HUDEP-2 (cell line): ENCODE data around the gene ITPR2.
"Not testable (repeated sequence)": the region's sequence is repeated elsewhere in the genome, so short reads cannot be mapped to it uniquely, and the experiment has no call there.

Experiments
- DNase-seq, 76 experiments: peaks; one replicate each; lab custom pipeline; 2025; ENCODE audit not compliant: unreplicated experiment in 76 of 76; lab: John Stamatoyannopoulos, UW

Gene ITPR2

DNA sequence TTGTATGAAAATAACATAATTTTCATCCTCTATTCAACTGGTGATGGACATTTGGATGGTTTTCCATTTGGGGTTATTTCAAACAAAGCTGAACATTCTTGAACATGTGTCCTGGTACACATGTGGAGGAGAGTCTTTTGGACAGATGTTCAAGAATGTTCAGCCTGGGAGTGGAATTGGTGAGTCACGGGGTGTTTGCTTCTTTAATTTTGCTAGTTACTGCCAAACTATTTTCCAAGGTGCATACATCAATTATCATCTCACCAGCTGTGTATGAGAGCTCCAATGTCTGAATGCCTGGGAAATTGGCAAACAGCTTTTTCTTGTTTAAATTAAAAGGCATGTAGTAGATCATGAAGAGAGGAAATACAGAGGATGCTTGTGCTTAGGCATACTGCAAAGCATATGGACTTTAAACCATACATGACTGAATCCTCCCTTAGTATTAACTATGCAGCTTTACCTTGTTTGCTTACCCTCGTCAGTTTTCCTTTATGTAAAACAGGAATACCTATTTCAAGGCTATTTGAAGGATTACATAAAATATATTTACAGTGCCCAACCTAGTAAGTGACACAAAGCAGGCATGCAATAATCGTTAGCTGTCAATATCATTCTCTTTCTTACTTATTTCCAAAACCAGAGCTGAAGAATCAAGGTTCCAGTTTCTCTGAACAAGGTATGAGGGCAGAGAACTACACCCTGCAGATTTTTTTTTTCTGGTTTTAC is 152.1 kb downstream of the ITPR2 start:
- peak in 2 of 76 experiments; percentile 8 to 43 for DNase-seq

DNA sequence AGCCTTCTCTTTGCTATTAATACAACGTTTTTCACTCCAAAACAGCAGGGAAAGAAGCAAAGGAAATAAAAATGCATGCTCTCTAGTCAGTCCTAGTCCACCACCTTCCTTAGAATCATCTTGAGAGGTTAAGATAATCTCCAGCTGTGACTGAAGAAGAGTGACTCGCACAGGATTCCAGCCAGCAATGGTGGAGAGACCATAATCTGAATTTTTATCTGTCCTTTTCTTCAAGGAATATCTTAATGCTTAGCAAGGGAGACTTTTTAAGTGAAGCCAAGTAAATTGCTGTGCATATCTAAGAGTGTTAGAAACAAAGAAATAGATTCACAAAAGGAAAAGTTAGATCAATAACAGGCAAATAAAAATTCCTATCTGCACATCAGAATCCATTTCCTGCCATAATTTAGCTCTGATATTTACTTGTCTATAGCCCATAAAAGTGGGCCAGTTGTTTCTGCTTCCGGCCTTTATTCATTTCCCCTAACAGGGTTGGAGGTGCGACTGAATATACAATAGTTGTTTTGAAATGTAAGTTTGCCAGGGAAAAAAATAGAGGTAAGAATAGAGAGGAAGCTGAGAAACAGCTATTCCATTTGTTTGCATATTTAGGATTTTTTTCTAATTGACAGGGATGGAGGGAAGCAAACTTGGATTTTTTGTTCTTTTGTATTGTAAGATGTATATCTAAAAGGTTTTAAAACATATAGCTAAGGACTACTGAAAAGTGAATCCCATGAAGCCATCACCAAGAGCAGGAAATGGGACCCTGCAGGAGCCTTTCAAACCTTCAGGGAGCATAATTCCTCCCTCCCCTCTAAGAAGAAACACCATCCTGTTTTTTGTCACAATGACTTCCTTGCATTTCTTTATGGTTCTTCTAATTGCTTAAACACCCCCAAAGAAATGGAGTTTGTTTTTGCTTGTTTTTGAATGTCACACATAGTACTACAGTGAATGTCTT is 154.0 kb downstream of the ITPR2 start:
- DNase-seq: no peak

DNA sequence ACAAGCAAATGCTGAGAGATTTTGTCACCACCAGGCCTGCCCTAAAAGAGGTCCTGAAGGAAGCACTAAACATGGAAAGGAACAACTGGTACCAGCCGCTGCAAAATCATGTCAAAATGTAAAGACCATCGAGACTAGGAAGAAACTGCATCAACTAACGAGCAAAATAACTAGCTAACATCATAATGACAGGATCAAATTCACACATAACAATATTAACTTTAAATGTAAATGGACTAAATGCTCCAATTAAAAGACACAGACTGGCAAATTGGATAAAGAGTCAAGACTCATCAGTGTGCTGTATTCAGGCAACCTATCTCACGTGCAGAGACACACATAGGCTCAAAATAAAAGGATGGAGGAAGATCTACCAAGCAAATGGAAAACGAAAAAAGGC is 161.5 kb downstream of the ITPR2 start:
- DNase-seq: not testable (repeated sequence)

DNA sequence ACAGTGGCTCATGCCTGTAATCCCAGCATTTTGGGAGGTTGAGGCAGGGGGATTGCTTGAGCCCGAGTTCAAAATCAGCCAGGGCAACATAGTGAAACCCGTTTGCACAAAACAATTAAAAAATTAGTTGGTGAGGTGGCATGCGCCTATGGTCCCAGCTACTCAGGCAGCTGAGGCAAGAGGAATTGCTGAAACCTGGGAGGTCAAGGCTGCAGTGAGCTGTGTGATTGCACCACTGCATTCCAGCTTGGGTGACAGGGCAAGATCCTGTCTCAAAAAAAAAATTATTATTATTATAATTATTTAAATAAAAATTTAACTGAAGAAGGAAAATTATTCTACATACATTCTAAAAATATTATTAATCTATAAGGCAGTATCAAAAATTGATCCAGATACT is 164.1 kb downstream of the ITPR2 start:
- DNase-seq: no peak

DNA sequence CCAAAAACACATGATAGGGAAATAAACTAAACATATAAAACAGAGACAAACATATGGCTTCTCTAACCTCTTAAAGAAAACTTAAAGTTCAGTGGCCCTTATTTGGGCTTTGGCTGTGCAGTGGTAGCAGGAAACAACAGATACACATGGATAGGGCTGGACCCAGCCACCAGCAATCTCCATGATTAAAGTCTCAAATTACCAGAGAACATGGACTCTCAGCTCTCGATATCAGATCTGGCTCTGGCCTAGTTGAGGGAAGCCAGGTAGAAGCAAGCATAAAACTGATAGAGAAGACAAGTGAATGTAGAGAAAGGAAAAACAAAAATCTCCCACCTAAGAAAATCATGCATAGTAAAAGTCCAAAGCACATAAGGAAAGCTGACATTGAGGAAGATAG is 164.8 kb downstream of the ITPR2 start:
- no peak for DNase-seq

DNA sequence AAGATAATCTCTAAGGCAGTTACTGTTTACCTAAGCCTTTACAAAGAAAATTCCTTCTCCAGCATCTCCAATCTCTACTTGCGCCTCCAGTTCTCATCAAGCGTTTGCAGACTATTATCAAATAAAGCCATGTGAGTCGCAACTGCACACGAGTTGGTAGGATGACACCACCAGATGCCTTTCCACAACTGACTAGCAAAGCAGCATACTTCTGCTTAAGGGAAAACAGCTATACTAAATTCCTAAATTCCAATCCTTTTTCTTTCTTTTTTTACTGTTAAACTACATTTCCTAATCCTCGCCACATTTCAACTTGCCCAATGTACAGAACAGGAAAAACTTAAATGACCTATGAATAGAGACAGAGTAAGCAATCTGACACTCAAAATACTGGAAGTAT is 166.7 kb downstream of the ITPR2 start:
- DNase-seq: no peak

DNA sequence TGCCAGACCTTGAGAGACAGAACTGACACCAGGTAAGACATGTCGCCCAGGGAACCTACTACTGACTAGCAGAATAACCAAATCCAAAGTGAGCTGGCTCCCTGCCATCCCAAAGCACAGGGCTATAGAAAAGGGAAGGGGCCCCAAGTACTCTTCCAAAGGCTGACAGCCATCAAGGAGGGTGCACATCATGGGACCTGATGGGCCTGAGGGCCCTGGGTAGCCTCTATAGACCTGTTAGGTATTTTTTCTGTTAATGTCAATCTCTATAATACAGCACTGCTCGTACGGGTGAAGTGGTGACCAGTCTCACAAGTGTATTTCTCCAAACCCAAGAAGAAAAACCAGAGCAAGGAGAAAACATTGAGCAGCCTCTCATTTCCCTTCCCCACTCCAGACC is 171.6 kb downstream of the ITPR2 start:
- no peak for DNase-seq

DNA sequence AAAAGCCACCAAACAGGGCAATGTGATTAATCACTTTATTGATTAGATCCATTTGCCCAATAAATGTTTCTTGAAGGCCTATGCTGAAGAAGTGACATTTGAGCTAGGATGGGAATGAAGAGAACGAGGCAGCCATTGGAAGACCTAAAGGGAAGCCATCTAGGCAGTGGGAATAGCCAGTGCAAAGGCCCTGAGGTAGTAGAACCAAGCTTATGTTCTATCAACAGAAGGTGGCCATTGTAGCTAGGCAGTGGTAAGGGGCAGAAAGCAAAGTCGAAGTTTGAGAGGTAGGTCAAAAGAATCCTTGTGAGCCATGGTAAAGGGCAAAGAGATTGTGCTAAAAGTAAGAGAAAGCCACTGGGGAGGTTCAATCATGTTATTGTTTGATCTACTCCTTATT is 173.1 kb downstream of the ITPR2 start:
- no peak for DNase-seq

DNA sequence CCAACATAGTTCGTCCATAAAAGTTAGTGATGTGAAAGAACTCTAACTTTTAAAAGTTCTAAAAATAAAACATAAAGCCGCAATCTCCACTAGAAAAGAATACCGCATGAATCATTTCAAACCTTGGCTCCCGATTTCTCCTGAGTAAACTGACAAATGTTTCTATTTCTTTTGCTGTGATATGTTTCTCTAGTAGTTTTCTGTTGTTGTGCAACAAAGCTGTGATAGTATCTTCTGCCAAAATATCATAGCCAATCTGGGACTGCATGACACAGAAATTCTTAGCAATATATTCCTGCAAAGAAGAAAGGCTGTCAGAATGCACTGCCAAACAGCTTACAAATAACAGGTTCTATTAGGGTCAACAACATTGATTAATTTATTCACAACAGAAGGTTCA is 174.0 kb downstream of the ITPR2 start:
- no peak for DNase-seq

DNA sequence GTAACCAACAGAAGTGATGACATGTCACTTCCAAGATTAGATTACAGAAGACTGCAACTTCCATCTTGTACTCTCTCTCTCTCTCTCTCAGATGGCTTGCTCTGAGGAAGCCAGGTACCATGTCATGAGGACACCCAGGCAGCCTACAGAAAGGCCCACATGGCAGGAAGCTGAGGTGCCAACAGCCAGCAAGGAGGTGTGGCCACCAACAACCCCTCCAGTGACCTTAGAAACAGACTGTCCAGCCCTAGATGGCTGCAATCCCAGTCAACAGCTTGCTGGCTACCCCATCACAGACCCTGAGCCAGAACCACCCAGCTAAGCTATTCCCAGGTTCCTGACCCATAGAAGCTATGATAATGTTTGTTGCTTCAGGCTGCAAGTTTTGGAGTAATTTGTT is 178.4 kb downstream of the ITPR2 start:
- no peak for DNase-seq

DNA sequence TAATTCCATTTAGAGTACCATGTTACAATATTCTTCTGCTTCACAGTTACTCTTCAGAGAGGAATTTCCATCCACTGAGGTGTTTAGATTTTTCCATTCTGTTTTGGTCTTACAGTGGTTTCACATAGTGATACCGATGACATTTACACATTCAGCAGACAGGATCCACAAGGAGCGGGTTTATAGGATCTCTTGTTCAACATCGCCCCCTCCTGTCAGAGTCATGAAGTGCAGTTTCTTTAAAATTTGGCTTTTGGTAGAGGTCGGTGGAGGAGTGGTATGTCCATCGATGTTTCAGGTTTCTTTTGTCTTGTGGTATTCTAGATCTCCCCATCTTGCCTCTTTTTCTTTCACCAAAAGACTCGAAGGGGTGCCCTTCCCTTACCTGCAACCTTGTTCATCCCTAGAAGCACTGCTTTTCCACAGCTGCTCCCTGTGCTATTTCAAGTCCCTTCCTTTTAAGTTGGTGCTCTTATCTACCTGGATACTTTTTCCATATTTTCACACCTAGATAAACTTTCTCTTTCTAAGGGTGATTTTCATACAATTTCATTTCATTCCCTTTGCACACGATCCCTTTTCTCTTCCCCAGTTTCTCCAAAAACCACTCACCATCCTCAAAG is 181.3 kb downstream of the ITPR2 start:
- DNase-seq: peak in 53 of 76 experiments; percentile 1 to 73 (median 29)

DNA sequence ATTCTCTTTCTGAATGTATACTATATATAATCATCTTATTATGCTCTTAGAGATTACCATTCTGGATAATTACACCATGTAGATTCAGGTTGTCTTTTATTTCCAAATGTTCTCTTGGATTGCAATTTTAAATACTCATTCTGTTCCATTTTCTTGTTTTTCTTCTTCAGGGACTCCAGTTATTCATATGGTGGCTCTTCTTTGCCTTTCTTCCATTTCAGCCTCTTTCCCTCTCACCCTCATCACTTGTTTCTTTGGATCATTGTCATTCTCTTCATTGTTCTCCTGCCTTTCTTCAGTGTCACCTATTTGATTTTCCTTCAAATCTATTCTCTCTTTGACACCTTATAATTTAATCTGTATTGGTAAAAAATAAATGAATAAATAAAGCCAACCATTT is 182.0 kb downstream of the ITPR2 start:
- DNase-seq: no peak

DNA sequence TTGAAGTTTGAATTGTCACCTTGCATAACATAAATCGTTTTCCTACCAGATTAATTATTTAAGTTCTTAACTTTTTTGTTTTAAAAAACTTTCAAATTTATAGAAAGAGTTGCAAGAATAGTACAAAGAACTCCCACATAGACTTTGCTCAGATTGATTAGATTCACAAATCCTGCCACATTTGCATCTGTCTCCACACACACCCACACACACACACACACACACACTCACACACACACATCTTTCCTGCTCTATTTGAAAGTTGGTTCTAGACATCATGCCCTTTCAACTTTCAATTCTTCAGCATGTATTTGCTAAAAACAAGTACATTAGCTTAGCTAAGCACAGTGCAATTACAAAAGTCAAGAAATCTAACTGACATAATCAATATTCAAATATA is 184.0 kb downstream of the ITPR2 start:
- DNase-seq: no peak

DNA sequence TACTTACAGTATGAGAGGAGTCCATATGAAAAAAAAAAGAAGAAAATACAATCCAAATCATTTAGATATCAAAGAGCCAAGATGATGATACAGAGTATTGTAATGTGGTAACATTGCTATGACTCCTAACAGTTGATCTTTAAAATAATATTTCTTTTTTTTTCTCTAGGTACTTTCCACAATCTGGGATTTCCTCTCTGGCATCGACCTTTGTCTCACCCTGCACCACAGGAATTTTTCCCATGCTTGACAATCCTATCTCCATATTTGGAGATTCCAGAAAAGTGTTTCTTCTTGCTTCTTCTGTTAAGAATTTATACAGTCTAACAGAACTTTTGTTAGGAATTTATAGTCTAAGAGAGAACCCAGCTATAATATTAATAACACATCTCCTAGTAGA is 184.4 kb downstream of the ITPR2 start:
- no peak for DNase-seq

DNA sequence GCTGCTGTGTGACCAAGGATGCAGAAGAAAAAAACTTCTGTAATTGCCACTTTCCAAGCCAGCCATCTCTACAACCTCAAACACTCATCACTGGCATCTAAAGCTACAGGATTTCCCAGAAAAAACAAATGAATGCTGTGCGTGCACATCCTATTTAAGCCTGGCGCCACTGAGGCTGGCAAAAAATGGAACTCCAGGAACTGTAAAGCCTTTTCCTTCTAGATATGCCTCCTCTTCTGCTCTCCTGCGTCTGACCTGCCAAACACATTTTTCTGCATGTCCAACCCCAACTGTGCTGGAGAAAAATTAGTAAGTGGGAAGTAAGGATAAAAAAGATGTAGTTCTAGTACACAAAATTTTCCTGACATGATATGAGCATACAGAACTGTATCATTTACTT is 184.9 kb downstream of the ITPR2 start:
- DNase-seq: no peak

DNA sequence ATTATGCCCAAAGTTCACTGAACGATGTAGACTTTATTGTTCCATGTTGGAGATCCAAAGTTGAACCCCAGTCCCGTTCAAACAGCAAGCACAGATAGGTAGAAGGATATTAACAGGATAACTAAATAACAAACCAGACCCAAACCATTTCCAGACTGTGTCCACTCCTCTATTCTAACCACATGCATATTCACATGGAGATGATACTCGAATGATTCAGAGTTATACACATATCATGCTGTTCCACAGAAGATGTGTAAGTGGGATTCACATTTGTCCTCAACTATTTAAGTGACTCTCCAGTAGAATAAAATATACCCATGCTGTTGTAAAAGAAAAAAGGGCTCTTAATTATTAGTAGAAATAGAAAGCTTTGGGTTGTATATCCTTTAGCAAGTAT is 185.9 kb downstream of the ITPR2 start:
- DNase-seq: no peak

DNA sequence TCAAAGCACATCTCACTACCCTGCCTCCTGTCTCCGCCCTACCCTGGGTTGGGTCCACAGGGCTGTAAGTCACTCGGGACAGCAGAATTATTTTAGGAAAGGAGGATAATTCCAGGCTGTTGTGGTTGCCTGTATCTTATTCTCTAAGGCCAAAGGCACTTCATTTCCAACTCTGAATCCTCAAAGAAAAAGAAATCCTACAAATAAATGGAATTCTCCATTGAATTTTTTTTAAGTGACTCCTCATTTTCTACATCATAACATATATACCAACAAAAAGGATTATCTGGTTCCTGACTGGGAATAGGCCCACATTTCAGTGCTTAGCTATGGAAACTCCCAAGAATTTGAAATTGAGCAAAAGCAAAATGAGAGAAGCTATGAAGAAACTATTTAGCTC is 186.4 kb downstream of the ITPR2 start:
- DNase-seq: no peak

DNA sequence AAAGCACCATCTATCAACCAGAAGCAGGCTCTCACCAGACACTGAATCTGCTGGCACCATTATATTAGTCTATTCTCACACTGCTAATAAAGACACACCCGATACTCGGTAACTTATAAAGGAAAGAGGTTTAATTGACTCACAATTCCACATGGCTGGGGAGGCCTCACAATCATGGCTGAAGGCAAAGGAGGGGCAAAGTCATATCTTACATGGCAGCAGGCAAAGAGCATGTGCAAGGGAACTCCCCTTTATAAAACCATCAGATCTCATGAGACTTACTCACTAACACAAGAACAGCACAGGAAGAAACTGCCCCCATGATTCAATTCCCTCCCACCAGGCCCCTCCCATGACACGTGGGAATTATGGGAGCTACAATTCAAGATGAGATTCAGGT is 188.6 kb downstream of the ITPR2 start:
- DNase-seq: not testable (repeated sequence)

DNA sequence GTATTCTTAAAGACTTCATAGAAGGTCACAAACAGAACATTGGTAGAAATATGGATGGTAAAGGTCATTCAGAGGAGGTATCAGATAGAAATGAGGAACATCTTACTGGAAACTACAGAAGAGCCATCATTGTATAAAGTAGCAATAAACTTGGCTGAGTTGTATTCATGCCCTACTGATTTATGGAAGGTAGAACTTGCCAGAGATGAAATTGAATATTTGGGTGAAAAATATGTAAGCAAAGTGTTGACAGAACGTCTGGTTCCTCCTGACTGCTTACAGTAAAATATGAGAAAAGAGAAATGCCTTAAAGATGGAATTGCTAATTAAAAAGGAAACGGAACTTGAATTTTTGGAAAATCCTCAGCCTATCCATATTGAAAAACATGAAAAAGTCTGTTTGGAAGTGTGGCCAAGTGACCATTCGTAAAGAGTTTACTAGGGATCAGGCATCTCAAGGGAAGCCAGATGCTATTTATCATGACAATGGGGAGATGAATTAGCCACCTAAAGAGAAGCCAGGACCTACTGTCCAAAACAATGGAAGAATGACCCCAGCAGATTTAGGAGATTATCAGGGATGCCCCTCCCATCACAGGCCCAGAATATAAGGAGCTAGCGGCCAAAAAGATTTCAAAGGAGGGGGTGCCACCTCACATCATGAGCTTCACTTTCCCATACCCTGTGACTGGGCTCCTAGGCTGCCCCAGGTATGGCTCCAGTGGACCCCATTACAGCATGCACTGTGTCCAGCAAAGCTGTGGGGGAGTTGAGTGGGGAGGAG is 189.3 kb downstream of the ITPR2 start:
- DNase-seq: no peak

DNA sequence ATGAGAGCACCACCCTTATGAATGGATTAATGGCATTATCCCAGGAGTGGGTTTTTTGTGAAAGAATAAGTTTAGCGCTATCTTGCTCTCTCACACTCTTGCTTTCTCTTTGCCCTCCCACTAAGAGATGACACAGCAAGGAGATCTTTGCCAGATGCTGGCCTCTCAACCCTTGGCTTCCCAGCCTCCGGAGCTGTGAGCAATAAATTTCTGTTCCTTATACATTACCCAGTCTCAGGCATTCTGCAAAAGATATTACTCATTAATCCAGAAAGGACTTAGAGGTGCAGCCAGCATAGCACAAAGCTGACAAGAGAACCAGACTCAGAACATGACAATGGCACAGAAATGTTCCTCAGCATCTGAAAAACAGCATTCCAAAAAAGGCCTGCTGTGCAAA is 190.6 kb downstream of the ITPR2 start:
- no peak for DNase-seq
